Hematopoietic multipotent progenitor cell treated with erythropoietin and hydrocortisone succinate and interleukin-3 and kit ligand, for 4 days (in vitro differentiated cells): Measurements from ENCODE around the gene GPSM3.
A peak's percentile ranks its signal among the peaks of the same experiment; 100 is the strongest.
"Not testable (repeated sequence)": the region's sequence is repeated elsewhere in the genome, so short reads cannot be mapped to it uniquely, and the experiment has no call there.

ENCODE experiments used
- DNase-seq: peaks from one replicate; pipeline ENCODE4 v3.0.0-alpha.2; 2015

The GPSM3 gene

DNA sequence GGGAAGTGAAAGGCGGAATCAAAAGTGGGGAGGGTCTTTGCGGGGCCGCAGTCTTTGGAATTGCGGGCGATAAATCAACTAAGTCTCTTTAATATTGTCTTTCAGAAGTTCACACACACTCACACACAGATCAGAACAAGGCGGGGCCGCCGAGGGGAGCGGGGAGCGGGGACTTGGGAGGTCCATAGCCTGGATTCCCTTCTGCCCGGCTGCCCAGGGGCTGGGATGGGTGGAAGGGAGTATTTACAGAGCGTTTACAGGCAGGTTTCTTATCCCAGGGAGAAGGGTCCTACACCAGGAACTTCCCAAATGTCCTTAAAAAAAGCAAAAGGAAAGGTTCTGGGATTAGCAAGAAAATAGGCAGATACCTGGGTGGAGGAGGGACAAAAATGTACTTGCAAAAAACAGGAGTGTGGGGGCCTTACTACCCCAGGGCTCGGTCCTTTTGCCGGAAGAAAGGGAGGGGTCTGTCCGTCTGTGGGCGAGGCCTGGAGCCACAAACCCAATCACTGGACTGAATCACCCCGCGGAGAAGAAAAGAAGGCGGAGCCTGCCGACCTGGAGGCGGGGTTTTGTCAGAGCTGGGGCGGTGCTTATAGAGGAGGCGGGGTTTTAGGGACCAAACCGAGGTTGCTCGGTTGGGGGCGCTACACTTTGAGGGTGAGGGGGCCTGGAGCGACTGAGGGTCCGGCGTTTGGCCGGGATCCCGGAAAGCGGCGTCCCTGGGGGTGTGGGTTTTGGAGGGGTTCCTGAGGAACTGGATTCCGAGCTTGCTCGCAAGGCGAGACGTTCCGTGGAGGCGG, 44.0 kb downstream of the GPSM3 start:
- DNase-seq: peak; percentile 91

- peak; percentile 68 for DNase-seq
Measured at GRCh38 chr6:32147401-32148132, 44.9 kb downstream of the GPSM3 start.

GRCh38 chr6:32146687-32147086, 45.8 kb downstream of the GPSM3 start:
- DNase-seq: no peak

GRCh38 chr6:32146287-32146686, 46.2 kb downstream of the GPSM3 start:
- no peak for DNase-seq

DNA sequence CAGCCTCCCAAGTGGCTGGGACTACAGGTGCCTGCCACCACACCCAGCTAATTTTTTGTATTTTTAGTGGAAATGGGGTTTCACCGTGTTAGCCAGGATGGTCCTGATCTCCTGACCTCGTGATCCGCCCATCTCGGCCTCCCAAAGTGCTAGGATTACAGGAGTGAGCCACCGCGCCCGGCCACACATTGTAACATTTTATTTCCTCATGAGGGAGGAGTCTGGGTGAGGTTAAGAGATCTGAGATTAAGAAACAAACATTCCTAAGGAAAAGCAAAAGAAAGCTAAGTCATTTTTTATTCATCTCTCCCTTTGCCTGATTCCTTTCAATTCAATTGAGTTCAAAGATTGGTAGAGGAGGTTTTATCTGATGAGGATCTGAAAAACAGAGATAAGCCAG, 48.2 kb downstream of the GPSM3 start:
- DNase-seq: not testable (repeated sequence)
